M059J (cell line): ENCODE measurements around the gene ARHGEF38. TPM values are rescaled to one million over a fixed set of nuclear protein-coding genes. Genes with fewer than 3 reads are reported as not detected.

ENCODE experiments used
- DNase-seq: peaks from one replicate; pipeline ENCODE4 v3.0.0-alpha.2; 2012; ENCODE audit warnings: low read depth
- total RNA-seq: library from RNA; depleted of rRNA; stranded (reverse); fragments of >200 nt; shearing (Covaris generic); gene quantifications from 2 replicates; pipeline ENCODE4 v1.2.3, GENCODE V29; 2014; rRNA removed

Gene ARHGEF38, protein sequence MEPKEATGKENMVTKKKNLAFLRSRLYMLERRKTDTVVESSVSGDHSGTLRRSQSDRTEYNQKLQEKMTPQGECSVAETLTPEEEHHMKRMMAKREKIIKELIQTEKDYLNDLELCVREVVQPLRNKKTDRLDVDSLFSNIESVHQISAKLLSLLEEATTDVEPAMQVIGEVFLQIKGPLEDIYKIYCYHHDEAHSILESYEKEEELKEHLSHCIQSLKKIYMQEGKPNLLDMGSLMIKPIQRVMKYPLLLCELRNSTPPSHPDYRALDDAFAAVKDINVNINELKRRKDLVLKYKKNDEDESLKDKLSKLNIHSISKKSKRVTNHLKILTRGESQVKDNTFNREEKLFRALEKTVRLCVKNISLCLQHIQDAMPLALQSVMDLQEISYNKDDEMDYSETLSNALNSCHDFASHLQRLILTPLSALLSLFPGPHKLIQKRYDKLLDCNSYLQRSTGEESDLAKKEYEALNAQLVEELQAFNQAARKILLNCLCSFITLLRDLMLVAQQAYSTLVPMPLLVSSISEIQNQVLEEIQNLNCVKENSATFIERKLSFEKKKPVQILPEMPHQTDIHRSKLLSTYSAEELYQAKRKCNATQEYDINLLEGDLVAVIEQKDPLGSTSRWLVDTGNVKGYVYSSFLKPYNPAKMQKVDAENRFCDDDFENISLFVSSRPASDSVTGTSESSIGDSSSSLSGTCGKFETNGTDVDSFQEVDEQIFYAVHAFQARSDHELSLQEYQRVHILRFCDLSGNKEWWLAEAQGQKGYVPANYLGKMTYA
- total RNA-seq: 0.02 TPM in 1 of 2 replicates, not detected in the other

DNA sequence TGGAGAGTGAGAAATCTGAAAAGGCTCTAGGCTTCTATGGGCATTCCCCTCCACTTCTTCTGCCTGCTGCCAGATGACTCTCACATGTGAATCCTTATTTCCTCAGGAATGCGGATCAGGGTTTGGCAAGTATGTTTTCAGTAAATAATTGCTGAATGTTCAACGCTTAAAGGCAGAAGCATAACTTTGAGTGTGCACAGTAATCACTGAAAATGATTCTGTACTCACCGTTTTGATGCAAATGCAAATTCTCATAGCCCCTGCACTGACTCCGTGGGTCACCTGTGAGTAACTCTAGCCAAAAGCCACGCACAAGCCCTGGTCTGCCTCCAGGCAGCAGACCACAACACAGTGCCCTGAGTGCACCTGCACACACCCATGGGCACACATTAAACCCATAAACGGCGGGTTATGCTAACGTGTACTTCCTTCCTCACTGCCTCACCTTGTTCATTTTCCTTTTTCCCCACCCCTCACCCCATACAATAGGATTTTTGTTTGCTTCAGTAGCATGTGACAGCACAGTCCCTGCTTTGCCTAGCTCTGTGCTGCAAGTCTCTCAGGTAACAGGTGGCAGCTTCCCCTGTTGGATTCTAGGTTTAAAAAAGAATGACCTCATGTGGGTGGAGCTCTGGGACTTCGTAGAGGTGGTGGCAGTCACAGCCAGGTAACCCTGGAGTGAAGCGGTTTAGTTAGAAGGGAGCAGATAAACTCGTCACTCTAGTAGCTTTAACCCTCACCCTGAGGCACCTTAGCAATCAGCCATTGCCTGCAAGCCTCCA is at the start of gene ARHGEF38:
TSS of gene ARHGEF38 (plus strand) at position 656 of the 782 bp plus-strand sequence. CDS start 146 bp downstream, outside the sequence.
- peak; percentile 27 for DNase-seq

DNA sequence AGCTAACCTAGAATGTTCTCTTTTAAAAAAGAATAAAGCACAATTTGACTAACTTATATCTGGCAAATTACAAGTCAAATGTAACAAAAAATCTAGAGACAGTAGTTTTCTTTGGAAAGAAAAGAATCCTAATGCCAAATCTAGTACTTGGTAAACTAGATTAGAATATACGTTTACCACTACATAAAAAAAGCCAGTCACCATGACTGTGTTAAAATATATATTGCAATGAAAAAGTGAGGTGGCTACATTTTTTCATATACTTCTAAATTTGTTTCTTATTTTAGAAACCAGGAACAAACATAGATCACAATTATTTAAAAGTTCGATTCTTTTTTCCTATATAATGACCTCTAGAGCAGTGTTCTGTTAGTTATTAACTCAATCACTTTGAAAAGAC is 48.9 kb upstream of the ARHGEF38 start:
- DNase-seq: no peak

DNA sequence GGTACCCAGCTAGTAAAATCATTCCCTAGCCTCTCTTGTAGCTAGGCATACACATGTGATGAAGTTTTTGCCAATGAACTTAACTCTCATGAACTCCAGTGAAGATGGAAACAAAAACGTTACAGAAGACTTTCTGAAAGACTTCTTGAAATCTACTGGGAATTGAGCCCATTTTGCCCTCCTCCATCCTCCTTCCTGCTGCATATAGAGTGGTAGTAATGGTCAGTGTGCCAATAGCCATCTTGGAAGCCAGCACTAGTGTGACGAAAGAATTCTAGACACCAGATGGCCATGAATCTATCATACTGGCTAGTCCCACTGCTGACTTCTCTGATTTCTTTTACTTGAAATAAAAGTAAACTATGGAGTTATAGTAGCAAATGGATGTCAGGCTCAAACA is 47.7 kb upstream of the ARHGEF38 start:
- no peak for DNase-seq

DNA sequence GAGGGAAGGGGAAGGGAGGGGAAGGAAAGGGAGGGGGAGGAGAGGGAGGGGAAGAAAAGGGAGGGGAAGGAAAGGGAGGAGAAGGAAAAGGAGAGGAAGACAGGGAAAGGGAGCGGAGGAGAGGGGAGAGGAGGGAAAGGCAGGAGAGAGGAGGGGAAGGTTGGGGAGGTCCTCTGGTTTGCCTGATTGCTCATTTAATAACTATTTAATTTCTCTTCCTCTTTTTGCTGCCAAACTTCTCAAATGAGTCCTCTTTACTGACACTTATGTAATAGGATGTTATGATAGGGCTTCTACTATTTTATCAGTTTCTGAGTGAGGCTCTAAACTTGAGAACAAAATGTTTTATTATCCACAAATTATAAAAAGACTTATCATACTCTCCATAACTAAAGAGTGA is 43.1 kb upstream of the ARHGEF38 start:
- DNase-seq: peak; percentile 4

DNA sequence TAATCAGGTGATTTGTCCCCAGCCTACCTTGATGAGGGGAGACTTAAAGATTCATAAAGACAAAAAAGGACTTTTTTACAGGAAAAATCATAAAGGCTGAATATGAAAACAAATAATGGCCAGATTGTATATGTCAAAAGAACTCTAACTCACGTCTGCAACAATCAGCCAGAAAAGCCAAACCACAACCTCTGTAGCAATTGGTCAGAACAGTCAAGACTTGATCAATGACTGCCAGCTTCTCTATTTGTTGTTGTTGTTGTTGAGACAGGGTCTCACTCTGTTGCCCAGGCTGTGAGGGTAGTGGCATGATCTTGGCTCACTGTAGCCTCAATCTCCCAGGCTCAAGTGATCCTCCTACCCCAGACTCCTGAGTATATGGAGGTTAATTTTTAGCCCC is 42.7 kb upstream of the ARHGEF38 start:
- no peak for DNase-seq

DNA sequence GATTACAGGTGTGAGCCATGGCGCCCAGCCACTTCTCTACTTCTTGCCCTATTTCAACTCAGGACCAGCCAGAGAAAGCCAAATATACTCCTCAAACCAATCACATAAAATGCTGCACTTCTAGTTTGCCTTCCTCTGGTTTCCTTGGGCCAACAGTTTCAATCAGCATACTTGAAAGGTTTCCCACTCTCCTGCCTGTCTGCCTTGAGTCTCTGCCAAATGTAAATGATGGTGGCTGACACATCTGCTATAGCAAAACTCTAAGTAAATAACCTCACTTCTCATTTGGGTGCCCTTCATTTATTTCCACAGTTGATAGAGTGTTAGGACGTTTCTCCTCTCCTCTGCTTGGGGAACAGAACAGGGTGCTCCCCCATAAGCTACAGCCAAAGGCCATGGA is 42.2 kb upstream of the ARHGEF38 start:
- DNase-seq: peak; percentile 18

DNA sequence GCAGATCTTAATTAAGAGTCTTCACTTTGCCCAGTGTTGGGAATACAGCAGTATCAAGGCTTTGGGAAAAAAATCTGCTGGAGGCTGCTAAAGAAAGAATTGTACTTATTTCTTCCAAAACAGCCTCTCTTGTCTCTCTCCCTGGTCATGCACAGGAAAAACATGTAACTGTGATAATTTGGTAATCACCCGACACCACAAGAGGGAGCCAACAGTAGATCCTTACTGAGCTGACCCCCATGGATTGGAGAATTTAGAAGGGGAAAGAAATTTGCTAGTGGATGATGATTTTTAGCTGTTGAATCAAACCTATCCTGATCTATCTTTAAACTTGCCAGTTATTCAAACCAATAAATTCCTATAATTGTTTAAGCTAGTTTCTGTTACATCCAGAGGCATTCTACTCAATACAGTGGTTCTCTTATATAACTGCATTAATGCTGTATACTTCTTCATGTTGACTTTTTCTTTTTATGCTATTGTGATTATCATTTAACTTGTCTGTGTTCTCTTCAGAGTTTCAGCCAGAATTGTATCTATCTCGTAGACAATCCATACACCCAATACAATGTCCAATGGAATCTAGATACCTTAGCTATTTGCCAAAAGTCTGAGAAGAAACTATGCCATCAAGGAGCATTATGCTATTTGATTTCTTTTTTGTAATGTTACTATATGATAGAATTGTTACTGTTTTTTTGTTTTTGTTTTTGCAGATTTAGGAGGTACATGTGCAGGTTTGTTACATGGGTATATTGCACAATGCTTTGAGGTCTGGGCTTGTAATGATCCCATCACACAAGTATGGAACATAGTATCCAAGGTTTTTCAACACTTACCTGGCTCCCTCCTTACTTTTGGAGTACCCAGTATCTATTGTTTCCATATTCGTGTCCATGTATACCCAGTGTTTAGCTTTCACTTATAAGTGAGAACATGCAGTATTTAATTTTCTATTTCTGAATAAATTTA is 31.3 kb upstream of the ARHGEF38 start:
- DNase-seq: peak; percentile 45

DNA sequence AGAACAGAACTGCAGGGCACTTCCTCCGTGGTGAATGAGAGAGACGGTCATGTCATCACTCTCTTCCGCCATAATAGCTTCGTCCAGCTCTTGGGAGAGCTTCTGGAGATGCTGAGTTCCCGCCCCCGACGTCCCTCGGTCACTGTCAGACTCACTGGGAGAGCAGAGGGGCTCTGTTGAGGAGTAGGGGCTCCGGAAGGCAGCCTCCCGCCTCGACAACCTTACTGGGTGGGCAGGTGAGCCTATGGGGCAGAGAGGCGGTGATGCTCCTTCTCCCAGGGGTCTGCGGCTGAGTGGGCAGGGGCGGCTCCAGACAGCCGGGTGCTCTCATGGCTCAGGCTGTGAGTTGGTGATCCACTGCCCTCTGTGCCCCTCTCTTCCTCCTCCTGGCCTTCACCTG is 25.8 kb upstream of the ARHGEF38 start:
- no peak for DNase-seq

DNA sequence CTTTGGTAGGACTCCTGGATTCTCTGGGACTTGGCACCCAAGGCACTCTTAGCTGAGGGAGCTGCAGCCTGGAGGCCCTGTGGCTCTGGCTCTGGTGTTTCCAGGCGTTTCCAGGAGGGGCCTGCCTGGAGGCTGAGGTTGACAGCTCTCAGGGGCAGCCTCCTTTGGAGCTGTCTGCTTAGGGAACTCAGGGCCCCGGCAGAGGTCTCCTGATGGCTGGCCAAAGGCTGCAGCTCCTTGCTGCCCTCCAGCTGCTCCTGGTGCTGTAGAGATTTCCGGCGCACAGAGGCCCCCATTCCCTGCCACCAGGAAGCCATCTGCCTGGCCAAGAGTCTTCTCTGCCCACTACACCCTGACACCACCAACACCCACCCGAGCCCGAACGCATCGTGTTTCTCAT is 25.3 kb upstream of the ARHGEF38 start:
- DNase-seq: no peak

DNA sequence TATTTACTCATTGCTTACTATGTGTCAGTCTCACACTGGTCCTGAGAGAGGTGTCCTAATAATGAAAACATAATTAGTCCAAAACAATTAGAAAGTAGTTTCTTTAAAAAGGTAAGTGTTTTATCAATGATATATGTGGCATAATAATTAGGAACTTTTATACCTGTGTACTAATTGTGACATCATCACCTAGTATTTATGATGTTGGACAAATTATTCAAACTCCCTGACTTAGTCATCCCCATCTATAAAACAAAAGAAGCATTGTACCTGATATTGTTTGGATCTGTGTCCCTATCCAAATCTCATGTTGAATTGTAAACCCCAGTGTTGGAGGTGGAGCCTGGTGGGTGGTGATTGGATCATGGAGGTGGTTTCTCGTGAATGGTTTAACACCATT is 15.8 kb upstream of the ARHGEF38 start:
- no peak for DNase-seq

DNA sequence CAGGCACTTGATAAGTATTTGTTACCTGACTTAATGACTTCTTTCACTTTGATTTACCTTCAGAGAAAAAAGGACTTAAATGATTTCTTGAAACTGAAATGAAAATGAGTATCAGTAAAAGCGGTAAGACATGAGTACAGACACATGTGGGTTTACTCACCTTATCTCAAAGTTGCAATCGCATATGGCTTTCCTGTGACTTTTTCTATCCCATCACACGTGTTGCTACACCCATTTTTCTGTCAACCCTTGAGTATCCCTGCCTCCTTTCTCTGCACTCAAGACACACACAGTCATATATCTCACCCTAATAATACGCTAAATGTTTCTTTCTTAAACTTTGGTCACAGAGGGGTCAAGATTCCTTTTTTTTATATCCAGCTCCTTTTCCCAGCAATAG is 11.0 kb upstream of the ARHGEF38 start:
- DNase-seq: no peak

DNA sequence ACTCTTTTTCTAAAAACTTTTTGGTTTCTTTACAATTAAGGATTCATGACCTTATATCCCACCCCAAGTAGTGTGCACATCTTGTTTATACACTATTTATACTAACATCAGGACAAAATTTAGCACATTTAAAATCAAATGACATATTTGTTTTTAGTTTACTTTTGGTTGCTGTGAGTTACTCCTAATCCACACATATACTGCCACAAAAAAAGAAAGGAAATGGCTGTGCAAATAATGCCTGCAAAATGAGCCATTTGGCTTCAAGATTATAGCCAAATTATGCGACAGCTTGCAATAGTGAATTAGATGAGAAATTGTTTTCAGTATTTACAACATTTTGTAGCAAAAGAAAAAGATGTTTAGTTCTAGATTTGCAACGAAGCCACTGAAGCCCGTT is 10.4 kb upstream of the ARHGEF38 start:
- no peak for DNase-seq

DNA sequence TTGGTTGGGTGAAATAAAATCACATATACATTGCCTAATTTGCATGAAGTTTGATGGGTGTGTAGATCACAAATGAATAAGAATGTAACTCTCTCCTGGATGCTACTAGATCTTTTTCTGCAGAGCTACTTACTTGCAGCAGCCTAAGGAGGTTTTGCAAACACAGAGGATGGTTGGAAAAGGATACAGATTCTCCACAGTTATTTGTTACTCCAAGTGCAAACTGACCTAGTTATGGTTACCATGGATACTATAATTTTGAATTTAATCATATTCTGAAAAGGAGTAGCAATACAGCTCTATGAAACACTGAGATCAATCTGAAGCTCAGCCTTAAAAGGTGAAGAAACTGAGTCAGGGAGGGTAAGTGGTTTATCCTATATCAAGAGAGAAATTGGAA is 9.1 kb upstream of the ARHGEF38 start:
- no peak for DNase-seq

DNA sequence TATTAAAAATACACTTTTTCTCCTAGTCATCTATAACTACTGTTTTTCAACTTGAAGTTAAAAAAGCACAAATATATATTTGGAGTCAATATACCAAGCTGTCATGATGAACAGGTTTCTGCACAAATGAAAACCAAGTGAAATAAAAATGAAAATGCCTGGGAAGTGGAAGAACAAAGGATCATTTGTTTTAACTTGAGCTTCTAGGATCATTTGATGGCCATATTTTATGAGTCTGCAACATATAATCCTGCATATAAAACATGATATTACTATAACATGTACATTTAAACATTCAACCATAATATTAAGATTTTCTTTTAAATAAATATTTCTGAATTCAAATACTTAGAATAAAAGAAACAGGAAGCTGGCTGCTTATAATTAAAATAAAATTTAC is 8.5 kb upstream of the ARHGEF38 start:
- no peak for DNase-seq

DNA sequence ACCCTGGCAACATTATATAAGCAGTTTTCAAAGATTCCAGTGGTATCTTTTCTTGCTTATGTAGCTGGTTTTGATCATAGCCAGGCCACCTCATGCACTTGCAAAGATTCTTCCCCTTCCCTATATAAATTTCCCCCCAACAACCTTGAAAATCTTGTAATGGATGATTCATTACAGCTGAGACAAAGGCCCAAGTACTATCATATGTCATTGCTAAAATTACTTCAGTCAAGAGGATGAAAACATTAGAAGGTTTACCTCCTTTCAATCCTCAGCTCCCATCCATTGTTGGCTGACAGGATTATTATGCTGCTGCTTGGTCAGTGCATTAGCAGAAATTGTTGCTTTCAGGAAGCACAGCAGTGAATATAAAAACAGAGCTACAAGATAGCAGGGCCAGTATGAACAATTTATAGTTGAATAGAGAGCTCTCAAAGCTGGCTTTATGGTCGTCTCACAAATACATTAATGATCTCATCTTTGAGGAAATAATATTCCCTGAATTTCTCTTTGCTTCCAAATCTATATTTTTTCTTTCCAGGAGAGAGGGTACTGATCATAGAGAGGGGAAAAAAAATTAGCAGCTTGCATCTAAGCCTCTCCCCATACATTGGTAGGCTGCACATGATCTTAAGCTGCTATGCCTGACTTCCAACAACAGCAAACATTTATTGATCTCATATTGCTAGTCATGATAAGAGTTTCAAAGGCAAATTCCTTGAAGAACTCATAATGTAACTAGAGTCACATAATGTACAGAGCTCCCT is 7.7 kb upstream of the ARHGEF38 start:
- DNase-seq: no peak

DNA sequence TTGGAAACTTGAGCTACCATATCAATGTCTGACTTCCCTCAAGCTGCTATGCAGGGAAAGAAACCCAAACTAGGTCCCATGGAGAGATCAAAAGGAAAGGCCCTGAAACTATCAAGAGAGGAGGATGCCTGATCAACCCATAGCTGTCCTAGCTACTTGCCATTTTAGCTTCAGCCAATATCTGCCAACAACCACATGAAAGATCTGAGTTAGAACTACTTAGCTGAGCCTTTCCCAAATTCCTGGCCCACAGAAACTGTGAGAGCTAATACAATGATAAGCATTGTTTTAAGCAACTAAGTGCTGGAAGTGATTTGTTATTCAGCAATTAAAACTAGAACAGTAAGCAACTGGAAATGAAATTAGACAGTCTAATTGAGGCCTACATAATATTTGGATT is 6.3 kb upstream of the ARHGEF38 start:
- no peak for DNase-seq

DNA sequence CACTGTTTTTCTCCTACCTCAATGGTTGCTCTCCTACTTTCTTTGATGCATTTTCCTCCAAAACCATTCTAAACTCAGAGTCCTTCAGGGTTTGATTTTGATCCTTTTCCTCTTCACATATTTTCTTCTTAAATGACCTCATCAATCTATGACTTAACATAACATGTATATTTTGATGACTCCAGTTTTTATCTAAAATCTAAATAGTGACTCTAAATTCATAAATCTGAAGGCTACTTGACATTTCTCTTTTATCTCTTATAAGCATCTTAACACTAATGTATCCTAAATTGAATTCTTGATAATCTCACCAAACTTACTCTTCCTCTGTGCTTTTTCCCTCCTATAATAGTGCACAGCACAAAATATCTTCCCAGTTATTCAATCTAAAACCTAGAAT is 4.7 kb upstream of the ARHGEF38 start:
- no peak for DNase-seq

DNA sequence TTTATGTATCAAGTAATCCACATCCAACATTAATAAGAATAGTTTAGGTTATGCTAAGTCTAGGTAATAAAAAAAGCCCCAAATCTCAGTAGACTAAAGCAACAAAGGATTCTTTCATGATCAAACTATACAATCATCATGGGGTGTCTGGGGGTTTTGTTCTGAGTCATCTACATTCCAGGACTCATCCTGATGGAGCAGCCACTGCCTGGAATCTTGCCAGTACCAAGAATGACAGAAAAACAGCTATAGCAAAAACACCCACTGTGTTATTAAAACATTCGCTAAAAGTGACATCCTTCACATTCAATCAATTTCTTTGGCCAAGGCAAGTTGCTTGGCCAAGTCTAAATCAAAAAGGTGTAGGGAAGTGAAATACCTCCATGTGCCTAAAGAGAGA is 3.9 kb upstream of the ARHGEF38 start:
- DNase-seq: peak; percentile 65

DNA sequence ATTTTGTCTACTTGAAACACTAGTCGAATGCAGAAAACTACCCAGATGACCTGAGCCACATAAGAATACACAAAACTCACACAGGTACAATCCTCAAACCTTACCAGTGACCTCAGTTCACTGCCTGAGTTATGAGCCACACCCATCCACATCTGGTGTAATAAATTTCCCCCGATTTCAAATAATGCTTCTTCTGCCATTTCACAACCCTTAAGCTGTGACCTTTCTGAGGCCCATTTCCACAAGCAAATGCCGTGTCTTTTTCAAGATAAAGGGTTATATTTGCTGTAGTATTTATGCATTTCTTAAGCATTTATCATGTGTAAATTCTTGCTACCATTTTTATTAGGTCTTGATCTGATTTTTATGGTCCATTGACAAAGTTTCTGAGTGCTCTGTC is 1.8 kb upstream of the ARHGEF38 start:
- DNase-seq: no peak

DNA sequence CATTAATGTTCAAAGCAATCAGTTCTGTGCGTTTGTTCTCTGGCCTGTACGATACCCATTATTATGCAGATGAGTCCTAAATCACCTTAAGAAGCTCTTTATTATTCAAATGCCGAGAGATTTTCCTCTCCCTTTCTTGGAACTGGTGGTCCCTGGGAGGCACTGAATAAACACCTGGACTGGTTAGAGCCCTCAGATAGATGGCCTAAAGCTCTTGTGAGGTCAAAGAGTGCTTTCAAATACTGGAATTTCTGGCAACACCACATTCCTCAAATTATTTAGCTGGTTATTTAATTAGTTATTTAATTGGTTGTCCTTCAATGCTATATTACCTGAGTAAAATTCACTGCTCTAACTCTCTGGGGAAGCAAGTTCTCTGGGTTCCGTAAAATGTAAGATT is 3.0 kb downstream of the ARHGEF38 start:
- no peak for DNase-seq
